ENCODE data around the gene TAS1R3.

The TAS1R3 gene

DNA sequence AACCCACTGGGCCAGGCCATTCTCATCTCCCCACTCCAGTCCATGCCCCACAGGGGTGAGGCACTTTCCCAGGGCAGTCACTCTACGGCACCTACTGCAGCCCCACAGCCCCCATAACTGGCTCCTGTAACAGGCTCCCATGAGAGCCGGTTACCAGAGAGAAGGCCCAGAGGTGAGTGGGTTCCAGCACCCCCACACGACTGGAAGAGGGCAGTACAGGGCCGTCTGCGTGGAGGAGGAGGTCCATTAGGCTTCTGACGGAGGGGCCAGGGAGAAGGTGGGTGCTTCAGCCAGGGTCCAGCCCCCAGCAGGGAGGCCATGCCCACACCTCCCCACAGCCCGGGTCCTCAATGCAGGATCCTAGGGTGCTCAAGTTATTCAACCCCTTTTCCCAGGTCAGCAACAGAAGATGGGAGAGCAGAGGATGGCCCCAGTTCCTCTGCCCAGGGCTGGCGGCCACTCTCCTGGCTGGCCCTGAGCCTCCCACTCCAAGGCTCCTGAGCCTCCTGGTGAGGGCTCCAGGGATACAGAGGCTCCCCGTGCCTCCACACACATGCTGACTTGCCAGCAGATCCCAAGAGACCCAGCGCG lies 24.9 kb upstream of the TAS1R3 start:
- Histone ChIP-seq H4K20me1 (ENCODE audit: insufficient read depth, low read length) (0 out of 2 replicates have a peak, but pooled peaks cover 3% of the 10 kb centered on the region), H3K4me2 (ENCODE audit: low read length) (peak overlapping the region; percentile 66), H3K4me1 (ENCODE audit: low read length) (peaks cover 27% of the 10 kb centered on the region), H2AFZ (ENCODE audit: low read depth, low read length) (no peak overlapping the region), H3K79me2 (ENCODE audit: low read length) (peaks cover 4% of the 10 kb centered on the region), H3K27me3 (ENCODE audit: low read depth, low read length) (no peaks in the 10 kb centered on the region), H3K36me3 (replicated peaks; ENCODE audit: low read depth, low read length) (peaks cover 2% of the 10 kb centered on the region), H3K9ac (ENCODE audit: low read length) (peak overlapping the region; percentile 25; the same call in 1 of the 2 replicates), H3K27ac (ENCODE audit: low read length) (no peak overlapping the region), H3K9me3 (ENCODE audit: insufficient read depth, low read length) (no peaks in the 10 kb centered on the region), H3K4me3 (ENCODE audit: low read length) (peak overlapping the region; percentile 81)
- no peak for TF ChIP-seq EZH2phosphoT487 (IDR thresholded peaks at IDR 0.05; ENCODE audit: low read depth)
- TF ChIP-seq, protein P1, sequence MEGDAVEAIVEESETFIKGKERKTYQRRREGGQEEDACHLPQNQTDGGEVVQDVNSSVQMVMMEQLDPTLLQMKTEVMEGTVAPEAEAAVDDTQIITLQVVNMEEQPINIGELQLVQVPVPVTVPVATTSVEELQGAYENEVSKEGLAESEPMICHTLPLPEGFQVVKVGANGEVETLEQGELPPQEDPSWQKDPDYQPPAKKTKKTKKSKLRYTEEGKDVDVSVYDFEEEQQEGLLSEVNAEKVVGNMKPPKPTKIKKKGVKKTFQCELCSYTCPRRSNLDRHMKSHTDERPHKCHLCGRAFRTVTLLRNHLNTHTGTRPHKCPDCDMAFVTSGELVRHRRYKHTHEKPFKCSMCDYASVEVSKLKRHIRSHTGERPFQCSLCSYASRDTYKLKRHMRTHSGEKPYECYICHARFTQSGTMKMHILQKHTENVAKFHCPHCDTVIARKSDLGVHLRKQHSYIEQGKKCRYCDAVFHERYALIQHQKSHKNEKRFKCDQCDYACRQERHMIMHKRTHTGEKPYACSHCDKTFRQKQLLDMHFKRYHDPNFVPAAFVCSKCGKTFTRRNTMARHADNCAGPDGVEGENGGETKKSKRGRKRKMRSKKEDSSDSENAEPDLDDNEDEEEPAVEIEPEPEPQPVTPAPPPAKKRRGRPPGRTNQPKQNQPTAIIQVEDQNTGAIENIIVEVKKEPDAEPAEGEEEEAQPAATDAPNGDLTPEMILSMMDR (IDR thresholded peaks at IDR 0.05; ENCODE audit: low read depth, low read length), result no peak; the same call in 1 of the 2 replicates

DNA sequence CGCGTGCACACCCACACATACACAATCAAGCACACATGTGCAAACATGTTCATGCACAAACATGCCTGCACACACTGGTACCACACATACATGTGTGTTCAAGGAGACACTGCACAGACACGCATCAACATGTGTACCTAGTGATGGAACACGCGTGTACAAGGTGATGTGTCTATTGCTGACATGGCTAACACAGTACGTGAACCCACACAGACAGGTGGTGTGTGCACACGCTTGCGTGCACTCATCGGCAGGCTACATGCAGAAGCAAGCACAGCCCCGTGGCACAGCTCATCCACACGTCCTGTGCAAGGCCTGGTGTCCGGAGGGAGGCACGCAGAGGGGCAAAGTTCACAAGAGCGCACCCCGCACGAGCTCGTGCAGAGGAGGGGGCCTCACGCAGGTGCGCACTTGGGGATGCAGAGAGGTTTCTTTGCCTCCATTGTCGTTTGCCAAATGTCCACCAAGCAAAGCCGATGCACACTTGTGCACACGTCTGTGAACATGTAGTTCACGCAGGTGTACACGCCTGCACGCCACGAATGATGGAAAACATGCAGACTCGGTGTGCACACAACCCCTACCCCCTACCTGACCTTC lies 24.3 kb upstream of the TAS1R3 start:
- Histone ChIP-seq H3K9me3 (ENCODE audit: insufficient read depth, low read length) (no peaks in the 10 kb centered on the region), H3K36me3 (replicated peaks; ENCODE audit: low read depth, low read length) (peaks cover 6% of the 10 kb centered on the region), H3K27ac (ENCODE audit: low read length) (no peak overlapping the region), H3K79me2 (ENCODE audit: low read length) (peaks cover 4% of the 10 kb centered on the region), H3K4me2 (ENCODE audit: low read length) (peak overlapping the region; percentile 66), H2AFZ (ENCODE audit: low read depth, low read length) (no peak overlapping the region), H3K4me1 (ENCODE audit: low read length) (peaks cover 27% of the 10 kb centered on the region), H3K9ac (ENCODE audit: low read length) (peak overlapping the region; percentile 58; the same call in 1 of the 2 replicates), H3K27me3 (ENCODE audit: low read depth, low read length) (no peaks in the 10 kb centered on the region), H4K20me1 (ENCODE audit: insufficient read depth, low read length) (0 out of 2 replicates have a peak, but pooled peaks cover 3% of the 10 kb centered on the region), H3K4me3 (ENCODE audit: low read length) (peak overlapping the region; percentile 81)
- TF ChIP-seq, protein P1 (IDR thresholded peaks at IDR 0.05; ENCODE audit: low read depth, low read length), result no peak
- TF ChIP-seq EZH2phosphoT487 (IDR thresholded peaks at IDR 0.05; ENCODE audit: low read depth), result no peak

DNA sequence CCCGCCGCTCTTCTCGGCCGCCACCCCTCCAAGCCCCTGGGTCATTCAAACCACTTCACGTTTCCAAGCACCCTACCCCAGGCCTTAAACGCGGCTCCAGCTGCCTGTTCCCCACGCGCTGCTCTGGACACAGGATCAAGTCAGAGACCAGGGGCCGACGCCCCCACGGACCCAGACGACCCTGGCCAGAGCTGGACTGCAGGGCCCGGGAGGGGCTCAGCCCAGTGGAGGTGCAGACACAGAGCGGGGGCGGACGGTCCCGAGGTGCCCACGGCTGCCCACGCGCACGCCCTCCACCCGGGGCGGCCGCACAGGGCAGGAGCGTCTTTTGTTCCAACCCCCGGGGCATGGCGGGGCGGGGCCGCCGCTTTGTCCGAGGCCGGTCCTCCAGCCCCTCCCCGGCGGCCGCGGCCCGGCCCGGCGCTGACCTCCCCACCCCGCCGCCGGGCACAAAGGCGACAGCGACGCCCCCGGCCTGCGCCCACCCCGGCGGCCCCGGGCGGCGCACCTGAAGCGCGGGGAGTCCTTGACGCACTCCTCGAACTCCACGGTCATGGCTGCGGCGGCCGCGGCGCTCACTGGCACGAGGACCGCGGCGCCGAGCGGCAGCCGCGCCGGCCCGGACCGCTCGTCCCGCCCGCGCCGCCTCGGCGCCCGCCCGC lies 23.7 kb upstream of the TAS1R3 start:
- H3K79me2 ChIP-seq (ENCODE audit: low read length), result peaks cover 4% of the 10 kb centered on the region
- peak overlapping the region; percentile 58 for H3K9ac ChIP-seq (ENCODE audit: low read length)
- no peak overlapping the region for H3K27ac ChIP-seq (ENCODE audit: low read length)
- H2AFZ ChIP-seq (ENCODE audit: low read depth, low read length), result no peak overlapping the region
- H4K20me1 ChIP-seq (ENCODE audit: insufficient read depth, low read length), result 0 out of 2 replicates have a peak, but pooled peaks cover 3% of the 10 kb centered on the region
- H3K4me2 ChIP-seq (ENCODE audit: low read length), result peak overlapping the region; percentile 66
- peaks cover 7% of the 10 kb centered on the region for H3K36me3 ChIP-seq (replicated peaks; ENCODE audit: low read depth, low read length)
- H3K27me3 ChIP-seq (ENCODE audit: low read depth, low read length), result no peaks in the 10 kb centered on the region
- TF ChIP-seq, protein P1 (IDR thresholded peaks at IDR 0.05; ENCODE audit: low read depth, low read length), result no peak
- no peak for TF ChIP-seq EZH2phosphoT487 (IDR thresholded peaks at IDR 0.05; ENCODE audit: low read depth)
- H3K4me1 ChIP-seq (ENCODE audit: low read length), result peaks cover 27% of the 10 kb centered on the region
- no peaks in the 10 kb centered on the region for H3K9me3 ChIP-seq (ENCODE audit: insufficient read depth, low read length)
- peak overlapping the region; percentile 81 for H3K4me3 ChIP-seq (ENCODE audit: low read length)

Data from OCI-LY3 (cell line).